Fibroblast of lung (primary cell): ENCODE data around the gene LRGUK.

Source experiments
- EZH2 ChIP-seq: IDR thresholded peaks from 2 replicates; pipeline ENCODE4 v1.5.1; 2012; ENCODE audit warnings: low read length, control low read depth, mild to moderate bottlenecking; ENCODE audit errors: missing control alignments
- TF ChIP-seq, protein P1 (sequence below), 2 donors: IDR thresholded peaks in 1 of 2; conservative IDR thresholded peaks in 1 of 2; 1 replicate in 1 of 2; 2 replicates in 1 of 2; pipeline ENCODE4 v1.5.1; 2011 to 2012; ENCODE audit warnings: low read length in 2 of 2, control low read depth in 1 of 2, inconsistent platforms in 1 of 2, low read depth in 1 of 2, mild to moderate bottlenecking in 1 of 2

DNA sequence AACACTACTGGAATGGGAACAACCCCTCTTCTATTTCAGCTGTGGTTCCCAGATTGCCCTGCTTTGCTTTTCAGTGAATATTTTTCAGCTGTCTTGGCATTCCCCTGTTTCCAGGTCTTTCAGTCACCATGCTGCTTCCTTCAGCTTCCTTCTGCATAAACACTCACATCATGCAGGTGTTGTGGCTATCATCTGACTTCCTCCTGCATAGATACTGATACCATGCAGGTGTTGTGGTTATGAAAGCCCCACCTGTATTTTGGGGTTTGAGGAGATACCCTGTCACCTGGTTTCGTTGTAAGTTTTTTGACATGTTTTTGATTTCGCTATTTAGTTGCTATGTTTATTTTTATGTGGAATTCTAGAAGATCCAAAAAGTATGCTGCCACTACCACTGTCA is 118.1 kb downstream of the LRGUK start:
- TF ChIP-seq, protein P1, sequence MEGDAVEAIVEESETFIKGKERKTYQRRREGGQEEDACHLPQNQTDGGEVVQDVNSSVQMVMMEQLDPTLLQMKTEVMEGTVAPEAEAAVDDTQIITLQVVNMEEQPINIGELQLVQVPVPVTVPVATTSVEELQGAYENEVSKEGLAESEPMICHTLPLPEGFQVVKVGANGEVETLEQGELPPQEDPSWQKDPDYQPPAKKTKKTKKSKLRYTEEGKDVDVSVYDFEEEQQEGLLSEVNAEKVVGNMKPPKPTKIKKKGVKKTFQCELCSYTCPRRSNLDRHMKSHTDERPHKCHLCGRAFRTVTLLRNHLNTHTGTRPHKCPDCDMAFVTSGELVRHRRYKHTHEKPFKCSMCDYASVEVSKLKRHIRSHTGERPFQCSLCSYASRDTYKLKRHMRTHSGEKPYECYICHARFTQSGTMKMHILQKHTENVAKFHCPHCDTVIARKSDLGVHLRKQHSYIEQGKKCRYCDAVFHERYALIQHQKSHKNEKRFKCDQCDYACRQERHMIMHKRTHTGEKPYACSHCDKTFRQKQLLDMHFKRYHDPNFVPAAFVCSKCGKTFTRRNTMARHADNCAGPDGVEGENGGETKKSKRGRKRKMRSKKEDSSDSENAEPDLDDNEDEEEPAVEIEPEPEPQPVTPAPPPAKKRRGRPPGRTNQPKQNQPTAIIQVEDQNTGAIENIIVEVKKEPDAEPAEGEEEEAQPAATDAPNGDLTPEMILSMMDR (conservative IDR thresholded peaks at IDR 0.05 in 1 of 2, IDR thresholded peaks at IDR 0.05 in 1 of 2; ENCODE audit: low read depth in 1 of 2, low read length in 2 of 2) = no peak
- TF ChIP-seq EZH2 = no peak
